HG03095 (cell line): ENCODE data around the gene RHOT1.
"Not testable (repeated sequence)": the region's sequence is repeated elsewhere in the genome, so short reads cannot be mapped to it uniquely, and the experiment has no call there.

Experiments used
- ATAC-seq: cut with Tn5 transposase; IDR thresholded peaks from one replicate; pipeline ENCODE4 v1.9.1; 2021; ENCODE audit warnings: moderate library complexity; ENCODE audit not compliant: unreplicated experiment

The RHOT1 gene

GRCh38 chr17:32158870-32159585 is 16.7 kb downstream of the RHOT1 start:
- ATAC-seq: no peak

GRCh38 chr17:32159586-32160438 is 17.5 kb downstream of the RHOT1 start:
- ATAC-seq: no peak

- ATAC-seq: no peak
These were observed 18.2 kb downstream of the RHOT1 start for GRCh38 chr17:32160526-32160925.

GRCh38 chr17:32161029-32161428 is 18.7 kb downstream of the RHOT1 start:
- ATAC-seq: no peak

GRCh38 chr17:32161506-32162365 is 19.4 kb downstream of the RHOT1 start:
- ATAC-seq: no peak

GRCh38 chr17:32174889-32175288 is 32.6 kb downstream of the RHOT1 start:
- ATAC-seq: no peak

GRCh38 chr17:32178679-32179078 is 36.4 kb downstream of the RHOT1 start:
- ATAC-seq: not testable (repeated sequence)

GRCh38 chr17:32179103-32179502 is 36.8 kb downstream of the RHOT1 start:
- not testable (repeated sequence) for ATAC-seq

- not testable (repeated sequence) for ATAC-seq
These were observed 37.2 kb downstream of the RHOT1 start for GRCh38 chr17:32179526-32179925.

DNA sequence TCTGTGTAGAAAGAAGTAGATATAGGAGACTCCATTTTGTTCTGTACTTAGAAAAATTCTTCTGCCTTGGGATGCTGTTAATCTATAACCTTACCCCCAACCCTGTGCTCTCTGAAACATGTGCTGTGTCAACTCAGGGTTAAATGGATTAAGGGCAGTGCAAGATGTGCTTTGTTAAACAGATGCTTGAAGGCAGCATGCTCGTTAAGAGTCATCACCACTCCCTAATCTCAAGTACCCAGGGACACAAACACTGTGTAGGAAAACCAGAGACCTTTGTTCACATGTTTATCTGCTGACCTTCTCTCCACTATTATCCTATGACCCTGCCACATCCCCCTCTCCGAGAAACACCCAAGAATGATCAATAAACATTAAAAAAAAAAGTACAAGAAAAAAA is 38.0 kb downstream of the RHOT1 start:
- not testable (repeated sequence) for ATAC-seq

DNA sequence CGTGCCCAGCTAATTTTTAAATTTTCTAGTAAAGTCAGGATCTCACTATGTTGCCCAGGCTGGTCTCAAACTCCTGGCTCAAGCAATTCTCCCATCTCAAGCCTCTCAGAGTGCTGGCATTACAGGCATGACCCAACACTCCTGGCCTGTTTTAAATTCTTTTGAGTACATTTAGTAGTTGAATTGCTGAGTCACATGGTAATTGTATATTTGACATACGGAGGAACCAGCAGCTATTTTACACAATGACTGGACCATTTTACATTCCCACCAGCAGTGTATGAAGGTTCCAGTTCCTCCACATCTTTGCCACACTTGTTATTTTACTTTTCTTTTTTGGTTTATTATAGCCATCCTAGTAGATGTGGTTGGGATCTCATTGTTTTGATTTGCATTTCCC is 43.6 kb downstream of the RHOT1 start:
- ATAC-seq: no peak

- no peak for ATAC-seq
These were observed 45.0 kb downstream of the RHOT1 start for GRCh38 chr17:32187271-32187670.

DNA sequence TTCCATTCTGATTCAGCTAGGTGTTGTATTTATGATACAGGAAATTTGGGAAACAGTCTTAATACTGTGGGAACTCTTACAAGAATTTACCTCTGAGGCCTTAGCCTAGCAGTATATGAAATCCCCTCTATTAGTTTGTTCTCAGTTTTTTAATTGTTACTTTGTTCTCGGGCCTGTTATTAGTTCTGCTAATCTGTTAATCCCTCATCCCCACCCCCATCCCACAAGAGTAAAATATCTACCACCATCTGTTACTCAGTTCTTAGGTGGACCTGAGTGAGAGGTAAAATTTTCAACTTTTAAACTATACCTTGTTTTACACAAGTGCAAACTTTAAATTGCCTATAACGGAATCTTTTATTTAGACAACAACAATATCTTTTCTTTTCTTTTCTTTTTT is 47.0 kb downstream of the RHOT1 start:
- ATAC-seq: no peak

DNA sequence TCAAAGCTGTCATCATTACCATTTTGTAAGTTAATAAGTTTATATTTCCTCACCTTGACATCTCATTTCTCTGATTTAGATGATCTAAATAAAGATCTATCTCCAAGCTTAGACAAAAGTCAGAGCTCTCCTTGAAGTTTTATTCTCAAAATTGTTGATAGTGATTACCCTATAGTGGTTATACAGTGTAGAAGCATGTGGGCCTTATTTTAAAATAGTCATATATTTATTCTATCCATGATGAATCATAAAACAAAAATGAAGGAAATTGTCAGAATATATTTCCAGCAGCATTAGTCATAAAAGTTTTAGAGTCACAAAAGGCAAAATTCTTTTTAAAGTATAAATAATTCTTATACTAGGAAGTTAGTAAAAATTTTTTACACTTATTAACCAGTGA is 49.0 kb downstream of the RHOT1 start:
- ATAC-seq: no peak

GRCh38 chr17:32192379-32192778 is 50.1 kb downstream of the RHOT1 start:
- no peak for ATAC-seq

DNA sequence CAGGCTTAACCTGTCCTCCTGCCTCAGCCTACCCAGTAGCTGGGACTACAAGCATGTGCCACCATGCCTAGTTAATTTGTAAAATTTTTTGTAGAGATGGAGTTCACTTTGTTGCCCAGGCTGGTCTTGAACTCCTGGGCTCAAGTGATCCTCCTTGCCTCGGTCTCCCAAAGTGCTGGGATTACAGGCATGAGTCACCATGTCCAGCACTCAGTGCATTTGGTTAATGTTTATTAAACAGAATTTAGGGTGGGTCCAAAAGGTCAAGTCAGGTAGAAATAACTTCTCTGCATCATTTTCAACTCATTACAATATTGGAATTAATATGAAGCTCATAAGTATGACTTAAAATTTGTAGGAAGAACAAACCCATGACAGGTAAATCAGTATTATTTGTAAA is 55.7 kb downstream of the RHOT1 start:
- ATAC-seq: no peak

GRCh38 chr17:32206861-32207260 is 64.6 kb downstream of the RHOT1 start:
- ATAC-seq: no peak

DNA sequence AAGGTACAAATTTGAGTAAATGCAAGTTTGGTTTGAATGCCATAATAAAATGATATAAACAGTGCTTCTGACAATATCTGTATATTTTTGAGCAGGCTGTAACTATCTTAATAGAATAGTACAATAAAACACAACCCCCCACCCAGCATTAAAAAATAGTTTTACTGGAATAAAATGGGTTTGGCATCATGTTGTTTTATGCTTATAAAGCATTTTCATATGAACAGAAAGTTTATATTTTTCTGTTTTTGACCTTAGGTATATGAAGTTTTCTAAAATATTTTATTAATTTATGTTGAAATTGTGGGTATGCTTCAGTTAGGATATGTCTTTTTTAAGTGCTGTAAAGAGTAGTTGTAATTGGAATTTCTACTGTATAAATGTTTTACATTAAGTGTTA is 66.1 kb downstream of the RHOT1 start:
- ATAC-seq: no peak

DNA sequence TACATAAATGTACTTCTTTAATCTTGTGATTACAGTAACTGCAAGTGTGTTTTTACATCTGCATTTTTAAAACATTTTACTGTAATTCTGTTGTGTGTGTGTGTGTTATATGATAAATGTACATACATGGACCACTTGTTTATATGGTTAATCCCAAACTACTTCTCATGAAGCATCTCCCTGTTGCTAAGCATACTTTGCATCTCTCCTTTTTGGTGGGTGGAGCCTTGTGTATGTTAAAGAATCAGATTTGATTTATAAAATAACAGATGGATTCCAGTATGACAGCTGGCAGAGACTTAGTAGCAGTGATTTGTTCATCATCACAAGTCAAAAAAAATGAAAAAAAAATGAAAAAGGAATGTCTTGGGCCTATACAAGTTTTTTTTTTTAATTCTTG is 67.3 kb downstream of the RHOT1 start:
- ATAC-seq: no peak

- no peak for ATAC-seq
These were observed 69.4 kb downstream of the RHOT1 start for GRCh38 chr17:32211671-32212070.

GRCh38 chr17:32215696-32216095 is 73.4 kb downstream of the RHOT1 start:
- ATAC-seq: no peak
